Activated naive CD8-positive, alpha-beta T cell treated with anti-CD3 and anti-CD28 coated beads for 36 hours (primary cell): ENCODE data around the gene CA12. TPM values are rescaled to one million over a fixed set of nuclear protein-coding genes. Genes with fewer than 3 reads are reported as not detected.

Experiments used
- DNase-seq: peaks from one replicate; pipeline ENCODE4 v3.0.0; 2021
- H3K27ac Mint-ChIP-seq: one replicate; pipeline ENCODE4 v1.8.0; 2022; ENCODE audit warnings: mild to moderate bottlenecking, moderate library complexity, mixed read lengths
- H3K27me3 Mint-ChIP-seq: one replicate; pipeline ENCODE4 v1.8.0; 2022; ENCODE audit warnings: mild to moderate bottlenecking, mixed read lengths
- H3K36me3 Mint-ChIP-seq: one replicate; pipeline ENCODE4 v1.8.0; 2021; ENCODE audit warnings: mild to moderate bottlenecking, mixed read lengths
- H3K4me1 Mint-ChIP-seq: one replicate; pipeline ENCODE4 v1.8.0; 2021; ENCODE audit warnings: mixed read lengths
- H3K4me3 Mint-ChIP-seq: one replicate; pipeline ENCODE4 v1.8.0; 2022; ENCODE audit warnings: mild to moderate bottlenecking, moderate library complexity, mixed read lengths
- H3K9me3 Mint-ChIP-seq: one replicate; pipeline ENCODE4 v1.8.0; 2022; ENCODE audit warnings: mixed read lengths
- total RNA-seq, 2 experiments: library from RNA; stranded (reverse); gene quantifications; one replicate each; pipeline ENCODE4 v1.2.3, GENCODE V29; 2021

CA12 gene
- total RNA-seq, 2 experiments from 2014 or later, result 0.39 TPM; not detected in 1

DNA sequence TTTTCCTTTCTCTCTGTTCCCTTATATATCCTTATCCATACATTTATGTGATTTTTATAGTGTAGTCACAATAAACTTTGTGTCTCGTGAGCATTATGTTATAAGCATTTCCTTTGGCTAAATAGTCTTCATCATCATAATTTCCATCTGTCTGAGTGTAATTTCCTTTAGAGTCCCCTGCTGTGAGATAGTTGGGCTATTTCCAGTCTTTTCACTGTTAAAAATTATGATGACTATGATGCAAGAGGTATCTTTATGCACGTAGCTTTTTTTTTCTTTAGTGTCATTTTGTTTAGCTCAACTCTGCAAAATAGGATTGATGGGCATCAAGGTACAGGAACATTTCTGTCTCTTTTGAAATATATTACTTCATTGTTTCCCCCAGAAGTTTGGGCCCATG lies 26.9 kb upstream of the CA12 start:
- Mint-ChIP-seq H3K27me3 (no peaks in the 10 kb centered on the region), H3K4me3 (no peak overlapping the region), H3K27ac (no peak overlapping the region), H3K36me3 (no peaks in the 10 kb centered on the region), H3K4me1 (peaks cover 7% of the 10 kb centered on the region), H3K9me3 (no peaks in the 10 kb centered on the region)
- no peak for DNase-seq

DNA sequence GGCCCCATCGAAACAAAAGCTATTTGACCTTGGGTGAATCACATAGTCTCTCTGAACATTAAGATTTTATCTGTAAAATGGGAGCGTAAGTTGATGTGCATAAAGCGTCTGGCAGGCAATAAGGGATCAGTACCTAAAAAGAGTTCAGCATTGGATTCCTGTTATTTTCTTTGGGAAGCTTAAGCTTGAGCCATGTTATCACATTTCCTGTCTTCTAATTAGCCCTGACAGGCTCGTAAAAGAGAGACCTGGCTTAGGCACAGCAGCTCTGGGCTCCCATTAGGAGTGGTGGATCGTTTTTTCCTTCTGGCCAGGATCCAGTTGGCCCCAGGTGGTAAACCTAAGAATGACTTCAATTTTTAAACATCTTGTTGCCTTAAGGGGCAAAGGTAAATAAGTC lies 26.0 kb upstream of the CA12 start:
- Mint-ChIP-seq H3K27me3 (no peaks in the 10 kb centered on the region), H3K9me3 (no peaks in the 10 kb centered on the region), H3K4me1 (peaks cover 8% of the 10 kb centered on the region), H3K4me3 (no peak overlapping the region), H3K36me3 (no peaks in the 10 kb centered on the region), H3K27ac (no peak overlapping the region)
- no peak for DNase-seq

DNA sequence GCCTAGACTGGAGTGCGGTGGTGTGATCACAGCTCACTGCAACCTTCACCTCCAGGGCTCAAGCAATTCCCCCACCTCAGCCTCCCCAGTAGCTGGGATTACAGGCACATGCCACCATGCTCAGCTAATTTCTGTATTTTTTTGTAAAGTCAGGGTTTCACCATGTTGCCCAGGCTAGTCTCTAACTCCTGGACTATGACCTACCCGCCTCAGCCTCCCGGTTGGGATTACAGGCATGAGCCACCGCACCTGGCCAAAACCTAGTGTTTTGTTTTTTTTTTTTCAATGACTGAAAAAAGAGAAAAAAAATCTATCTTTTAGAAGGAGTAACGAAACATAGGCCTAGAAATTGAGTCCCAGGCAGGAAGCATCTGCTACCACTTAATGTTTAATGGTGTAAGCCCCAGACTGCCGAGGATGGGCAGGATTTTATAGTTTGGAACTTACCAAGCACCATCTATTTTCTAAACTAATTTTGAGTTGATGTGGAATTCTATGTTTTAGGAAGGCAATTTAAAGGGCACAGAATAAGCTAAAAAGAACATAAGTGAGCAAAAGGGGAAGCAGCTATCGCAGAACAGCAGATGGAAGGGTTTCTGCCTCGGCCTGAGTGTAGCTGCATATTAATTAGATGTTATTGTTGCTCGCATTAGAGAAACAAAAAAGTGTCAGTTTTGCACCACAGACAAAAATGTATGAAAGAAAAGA lies 24.2 kb upstream of the CA12 start:
- H3K27me3 Mint-ChIP-seq, result no peaks in the 10 kb centered on the region
- H3K4me3 Mint-ChIP-seq, result no peak overlapping the region
- no peaks in the 10 kb centered on the region for H3K9me3 Mint-ChIP-seq
- no peak overlapping the region for H3K27ac Mint-ChIP-seq
- H3K36me3 Mint-ChIP-seq, result no peaks in the 10 kb centered on the region
- H3K4me1 Mint-ChIP-seq, result peaks cover 16% of the 10 kb centered on the region
- DNase-seq, result no peak

DNA sequence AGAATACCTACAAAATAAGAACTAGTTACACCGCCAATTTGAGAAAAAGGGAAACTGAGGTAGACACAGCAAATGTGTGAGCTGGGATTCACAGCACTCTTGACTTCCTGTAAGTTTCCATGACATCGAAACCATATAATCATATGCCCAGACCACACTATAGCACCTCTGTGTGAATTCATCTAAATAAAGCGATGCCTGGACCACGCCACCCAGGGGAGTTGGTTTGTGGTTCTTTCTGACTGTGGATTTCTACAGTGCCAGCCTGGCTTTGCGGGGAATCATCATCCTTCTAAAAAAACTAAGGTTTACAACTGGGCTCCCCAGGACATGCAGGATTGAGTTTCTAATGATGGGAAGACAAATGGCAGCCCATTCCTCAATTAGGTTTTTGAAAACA lies 23.5 kb upstream of the CA12 start:
- DNase-seq, result no peak
- Mint-ChIP-seq H3K4me3 (no peak overlapping the region), H3K4me1 (peaks cover 17% of the 10 kb centered on the region), H3K9me3 (no peaks in the 10 kb centered on the region), H3K36me3 (no peaks in the 10 kb centered on the region), H3K27me3 (no peaks in the 10 kb centered on the region), H3K27ac (no peak overlapping the region)

DNA sequence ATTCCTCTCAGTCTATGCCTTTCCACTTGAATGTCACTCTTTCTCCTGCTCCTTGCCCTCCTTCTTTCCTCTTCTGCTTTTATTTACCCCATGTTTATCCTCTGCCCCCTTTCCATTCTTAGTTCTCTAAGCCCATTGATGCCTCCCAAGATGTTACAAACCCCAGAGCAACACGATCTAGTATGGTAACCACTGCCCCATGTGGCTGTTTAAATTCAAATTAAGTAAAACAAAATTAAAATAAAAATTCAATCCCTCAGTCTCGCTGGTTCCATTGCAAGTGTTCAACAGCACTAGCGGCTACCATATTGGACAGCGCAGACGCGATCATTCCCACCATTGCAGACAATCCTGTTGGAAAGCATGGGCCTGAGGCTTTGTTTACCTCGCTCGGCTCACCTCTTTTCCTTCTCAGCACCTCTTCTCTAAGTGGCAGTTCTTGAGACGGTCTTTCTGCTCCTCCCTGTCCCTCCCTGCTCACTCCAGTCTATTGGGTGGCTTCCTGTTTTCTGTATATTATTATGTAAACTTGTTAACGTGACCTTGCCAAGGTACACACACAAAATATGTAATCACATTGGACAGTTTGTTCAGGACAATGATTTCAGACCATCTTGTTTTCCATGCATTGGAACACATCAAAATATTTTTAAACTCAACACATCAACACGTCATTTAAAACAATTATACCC lies 21.8 kb upstream of the CA12 start:
- Mint-ChIP-seq H3K27ac (no peak overlapping the region), H3K27me3 (no peaks in the 10 kb centered on the region), H3K36me3 (no peaks in the 10 kb centered on the region), H3K4me3 (no peak overlapping the region), H3K4me1 (peaks cover 19% of the 10 kb centered on the region), H3K9me3 (no peaks in the 10 kb centered on the region)
- no peak for DNase-seq

DNA sequence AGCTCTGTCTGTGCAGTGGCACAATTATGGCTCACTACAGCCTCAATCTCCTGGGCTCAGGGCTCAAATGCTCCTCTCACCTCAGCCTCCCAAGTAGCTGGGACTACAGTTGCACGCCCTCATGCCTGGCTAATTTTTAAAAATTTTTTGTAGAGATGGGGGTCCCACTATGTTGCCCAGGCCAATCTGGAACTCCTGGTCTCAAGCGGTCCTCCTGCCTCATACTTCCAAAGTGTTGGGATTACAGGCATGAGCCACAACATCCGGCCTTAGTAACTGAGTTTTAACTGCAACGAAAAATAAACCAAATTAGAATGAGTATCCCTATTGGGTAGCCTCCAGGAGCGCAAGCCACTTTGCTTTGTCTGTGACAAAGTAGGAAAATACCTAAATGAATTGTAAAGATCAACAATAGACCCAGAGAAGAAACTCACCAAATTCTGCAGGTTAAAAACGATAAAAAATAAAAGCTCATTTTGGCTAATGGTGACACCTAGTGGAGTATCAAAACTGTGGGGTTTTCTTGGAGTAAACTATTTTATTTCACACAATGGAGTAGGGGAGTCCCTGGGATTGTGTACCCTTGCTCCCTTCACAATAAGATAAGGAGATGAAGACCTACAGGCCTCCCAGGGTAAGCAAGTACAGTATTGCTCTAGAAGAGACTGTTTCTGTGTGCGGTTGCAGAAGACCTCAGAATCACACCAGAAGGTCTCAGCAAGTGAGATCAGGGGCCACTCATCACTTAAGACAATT lies 21.0 kb upstream of the CA12 start:
- Mint-ChIP-seq H3K4me1 (peaks cover 19% of the 10 kb centered on the region), H3K27me3 (no peaks in the 10 kb centered on the region), H3K4me3 (no peak overlapping the region), H3K36me3 (no peaks in the 10 kb centered on the region), H3K27ac (no peak overlapping the region), H3K9me3 (no peaks in the 10 kb centered on the region)
- no peak for DNase-seq

DNA sequence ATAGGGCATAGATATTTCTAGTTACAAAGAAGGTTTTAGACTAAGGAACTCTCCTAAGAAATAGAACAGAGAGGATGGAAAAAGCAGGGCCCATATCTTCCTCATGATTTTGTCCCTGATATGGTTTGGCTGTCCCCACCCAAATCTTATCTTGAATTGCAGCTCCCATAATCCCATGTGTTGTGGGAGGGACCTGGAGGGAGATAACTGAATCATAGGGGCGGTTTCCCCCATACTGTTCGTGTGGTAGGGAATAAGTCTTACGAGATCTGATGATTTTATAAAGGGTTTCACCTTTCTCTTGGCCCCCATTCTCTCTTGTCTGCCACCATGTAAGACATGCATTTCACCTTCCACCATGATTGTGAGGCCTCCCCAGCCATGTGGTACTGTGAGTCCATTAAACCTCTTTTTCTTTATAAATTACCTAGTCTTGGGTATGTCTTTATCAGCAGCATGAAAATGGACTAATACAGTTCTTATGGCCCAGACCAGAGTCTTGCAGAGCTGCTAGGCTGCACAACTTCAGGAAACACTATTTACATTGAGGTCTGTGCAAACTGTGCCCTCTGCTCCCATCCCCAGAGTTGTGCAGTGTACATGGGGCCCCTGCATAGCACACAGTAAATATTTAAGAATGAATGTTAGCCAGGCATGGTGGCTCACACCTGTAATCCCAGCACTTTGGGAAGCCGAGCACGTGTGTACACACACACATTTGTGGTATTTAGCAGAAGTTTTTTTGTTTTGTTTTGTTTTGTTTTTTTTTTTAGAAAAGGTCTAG lies 20.3 kb upstream of the CA12 start:
- H3K4me1 Mint-ChIP-seq, result peaks cover 19% of the 10 kb centered on the region

DNA sequence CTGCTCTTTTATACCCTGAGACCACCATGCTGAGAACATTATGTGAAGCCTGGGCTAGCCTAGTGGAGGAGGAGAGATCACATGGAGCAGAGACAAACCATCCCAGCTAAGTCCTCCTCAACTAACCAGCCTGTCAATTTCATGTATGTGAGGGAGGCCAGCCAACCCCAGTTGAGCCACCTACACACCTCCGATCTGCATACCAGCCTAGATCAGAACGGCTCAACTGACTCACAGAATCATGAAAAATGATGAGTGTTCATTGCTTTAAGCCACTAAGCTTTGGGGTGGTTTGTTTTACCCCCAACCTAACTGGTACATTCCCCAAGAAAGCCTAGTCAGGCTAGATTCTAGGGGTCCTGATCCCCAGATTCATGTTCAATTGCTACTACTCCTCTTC lies 19.4 kb upstream of the CA12 start:
- Mint-ChIP-seq H3K4me1 (peaks cover 19% of the 10 kb centered on the region), H3K27ac (no peak overlapping the region), H3K27me3 (no peaks in the 10 kb centered on the region), H3K4me3 (no peak overlapping the region), H3K9me3 (no peaks in the 10 kb centered on the region), H3K36me3 (no peaks in the 10 kb centered on the region)
- no peak for DNase-seq

More for the DNA sequence above, 20.3 kb upstream of the CA12 start:
- no peaks in the 10 kb centered on the region for H3K9me3 Mint-ChIP-seq
- no peak overlapping the region for H3K4me3 Mint-ChIP-seq
- H3K36me3 Mint-ChIP-seq, result no peaks in the 10 kb centered on the region
- no peak for DNase-seq
- H3K27ac Mint-ChIP-seq, result no peak overlapping the region
- no peaks in the 10 kb centered on the region for H3K27me3 Mint-ChIP-seq

DNA sequence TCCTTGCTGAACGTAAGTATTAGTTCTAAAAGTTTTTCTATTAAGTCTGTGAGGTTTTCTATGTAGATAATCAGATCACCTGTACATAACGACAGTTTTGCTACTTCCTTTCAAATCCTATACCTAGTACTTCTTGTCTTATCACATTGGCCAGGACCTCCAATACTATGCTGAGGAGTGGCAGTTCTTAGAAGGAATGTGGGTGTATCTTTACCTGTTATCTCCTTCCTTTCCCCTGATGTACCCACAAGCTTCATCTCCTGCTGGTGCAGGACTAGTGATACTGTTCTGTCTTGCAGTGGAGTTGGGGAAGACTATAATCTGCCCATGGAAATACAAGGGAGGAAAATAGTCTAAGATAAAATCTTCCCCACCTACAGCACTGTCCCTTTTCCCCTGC lies 16.8 kb upstream of the CA12 start:
- H3K4me3 Mint-ChIP-seq, result no peak overlapping the region
- no peaks in the 10 kb centered on the region for H3K36me3 Mint-ChIP-seq
- H3K4me1 Mint-ChIP-seq, result peaks cover 14% of the 10 kb centered on the region
- no peak overlapping the region for H3K27ac Mint-ChIP-seq
- peaks cover 3% of the 10 kb centered on the region for H3K27me3 Mint-ChIP-seq
- no peak for DNase-seq
- no peaks in the 10 kb centered on the region for H3K9me3 Mint-ChIP-seq

DNA sequence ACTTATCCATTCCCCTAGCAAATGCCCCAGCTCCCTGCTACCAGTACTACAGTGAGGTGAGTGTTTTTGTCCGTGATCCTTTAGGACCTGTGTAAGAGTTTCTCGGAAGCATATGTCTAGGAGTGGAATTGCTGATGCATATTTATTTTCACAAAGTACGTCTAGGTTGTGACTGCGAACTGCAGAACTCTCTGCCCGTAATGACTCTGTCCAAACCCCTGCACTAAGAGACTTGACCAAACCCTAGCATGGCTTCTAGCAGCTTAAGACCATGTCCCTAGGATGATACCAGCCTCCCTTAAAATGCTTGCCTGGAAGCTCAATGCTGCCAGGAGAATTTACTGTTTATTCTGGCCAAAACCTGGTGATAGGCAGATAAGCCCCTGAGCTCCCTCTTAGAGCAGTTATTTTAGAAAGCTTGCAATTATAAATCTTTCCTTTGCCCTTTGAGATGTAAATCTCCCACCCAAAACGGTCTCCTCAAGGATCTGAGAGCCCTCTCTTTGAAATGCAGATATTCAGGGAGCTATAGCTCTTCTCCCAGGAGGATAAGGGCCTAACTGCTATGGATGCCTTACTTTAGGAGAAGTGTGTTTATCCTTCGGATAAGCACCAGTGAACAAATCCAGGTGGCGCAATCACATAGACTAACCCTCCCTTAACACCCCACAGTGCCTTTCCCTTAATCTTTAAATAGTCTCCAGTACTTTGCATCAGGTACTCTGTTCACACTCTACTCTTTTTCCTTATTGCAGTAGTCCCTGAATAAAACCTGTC lies 14.7 kb upstream of the CA12 start:
- Mint-ChIP-seq H3K27me3 (peaks cover 3% of the 10 kb centered on the region), H3K9me3 (no peaks in the 10 kb centered on the region), H3K4me1 (peaks cover 17% of the 10 kb centered on the region)

DNA sequence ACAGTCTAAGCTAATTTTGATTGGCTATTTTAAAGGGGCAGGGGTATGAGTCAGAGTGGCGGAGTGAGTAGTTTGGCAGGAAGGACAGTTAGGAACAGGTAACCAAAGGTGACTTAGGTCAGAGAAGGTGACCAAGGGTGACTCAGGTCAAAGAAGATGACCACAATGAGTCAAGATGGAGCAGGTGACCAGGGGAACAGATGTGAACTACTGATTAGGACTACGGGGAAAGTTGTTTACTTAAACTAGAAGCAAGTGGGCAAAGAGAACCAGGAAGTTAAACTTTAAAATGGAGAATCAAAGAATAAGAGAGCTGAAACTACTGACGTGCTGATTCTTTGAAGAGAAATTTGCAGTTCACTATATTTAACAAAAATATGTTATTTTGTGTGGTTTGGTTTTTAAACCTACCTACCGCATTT lies 14.1 kb upstream of the CA12 start:
- Mint-ChIP-seq H3K27me3 (peaks cover 3% of the 10 kb centered on the region), H3K27ac (no peak overlapping the region), H3K36me3 (no peaks in the 10 kb centered on the region), H3K4me1 (peaks cover 11% of the 10 kb centered on the region), H3K9me3 (no peaks in the 10 kb centered on the region), H3K4me3 (no peak overlapping the region)
- DNase-seq, result no peak

More for the DNA sequence above, 14.7 kb upstream of the CA12 start:
- Mint-ChIP-seq H3K27ac (no peak overlapping the region), H3K4me3 (no peak overlapping the region), H3K36me3 (no peaks in the 10 kb centered on the region)
- DNase-seq, result no peak

DNA sequence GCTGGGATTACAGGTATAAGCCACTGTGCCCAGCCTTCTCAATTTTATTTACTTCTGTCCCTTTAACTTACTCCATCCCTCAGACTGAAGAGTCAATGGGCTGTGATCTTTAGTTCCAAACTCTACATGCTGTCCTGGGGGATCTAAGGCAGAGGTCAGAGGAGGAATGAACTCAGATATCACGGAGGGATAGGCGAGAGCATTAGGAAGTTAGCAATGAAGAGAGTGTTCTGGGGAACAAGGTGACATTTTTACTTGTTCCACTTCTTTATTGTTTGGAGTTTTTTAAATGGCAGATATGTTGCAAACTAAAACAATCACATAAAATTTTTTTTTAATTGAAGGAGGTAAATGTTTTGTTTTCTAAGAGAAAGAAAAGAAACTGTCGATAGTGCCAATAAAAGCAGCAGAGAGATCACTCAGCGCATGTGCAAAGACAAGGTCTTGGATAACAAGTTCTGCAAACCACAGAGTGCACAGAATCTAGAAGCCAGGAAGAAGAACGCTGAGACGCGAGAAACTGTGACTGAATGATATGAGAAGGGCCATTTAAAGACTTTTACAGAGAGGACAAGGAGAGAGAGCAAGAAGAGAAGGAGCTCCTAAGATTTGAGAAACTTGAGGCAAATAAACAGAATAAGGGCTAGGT lies 10.8 kb upstream of the CA12 start:
- Mint-ChIP-seq H3K36me3 (no peaks in the 10 kb centered on the region), H3K9me3 (no peaks in the 10 kb centered on the region), H3K4me1 (peaks cover 9% of the 10 kb centered on the region), H3K27ac (no peak overlapping the region), H3K4me3 (no peak overlapping the region), H3K27me3 (peaks cover 3% of the 10 kb centered on the region)
- no peak for DNase-seq

DNA sequence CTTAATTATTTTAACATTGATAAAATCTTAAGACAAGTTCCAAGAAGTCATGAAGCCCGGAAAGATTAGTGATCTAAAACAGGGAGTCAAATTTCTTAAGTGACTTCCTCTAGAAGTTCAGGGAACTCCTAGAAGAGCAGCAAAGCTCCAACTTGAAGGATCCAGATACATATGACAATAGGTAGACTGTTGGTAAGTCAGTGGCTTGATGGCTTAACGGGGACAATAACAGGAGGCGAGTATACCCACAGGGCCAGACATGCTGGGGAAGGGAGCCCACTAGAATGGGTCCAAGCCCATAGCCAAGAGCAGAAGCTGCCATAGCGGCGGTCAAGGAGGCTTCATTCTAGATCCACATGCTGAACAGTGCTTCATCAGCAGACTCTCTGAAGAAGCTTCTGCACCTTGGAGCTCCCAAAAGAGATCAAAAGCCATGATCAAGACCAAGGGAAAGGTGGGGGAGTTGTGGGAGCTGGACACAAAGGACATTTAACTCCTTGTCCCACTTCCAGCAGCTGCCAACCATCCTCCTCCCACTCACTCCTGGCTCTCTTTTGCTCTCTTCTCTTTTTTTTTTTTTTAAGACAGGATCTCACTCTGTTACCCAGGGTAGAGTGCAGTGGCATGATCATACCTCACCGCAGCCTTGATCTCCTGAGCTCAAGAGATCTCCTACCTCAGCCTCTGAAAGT lies 10.2 kb upstream of the CA12 start:
- Mint-ChIP-seq H3K27ac (no peak overlapping the region), H3K4me1 (peaks cover 9% of the 10 kb centered on the region), H3K36me3 (no peaks in the 10 kb centered on the region), H3K9me3 (no peaks in the 10 kb centered on the region), H3K4me3 (no peak overlapping the region), H3K27me3 (peaks cover 3% of the 10 kb centered on the region)
- DNase-seq, result no peak
